Activated CD8-positive, alpha-beta memory T cell treated with anti-CD3 and anti-CD28 coated beads, Interleukin-2, amount 50 U/mL, for 24 hours (primary cell): Measurements from ENCODE around the gene CPAMD8.
"Not testable (repeated sequence)": the region's sequence is repeated elsewhere in the genome, so short reads cannot be mapped to it uniquely, and the experiment has no call there.

Experiments
- DNase-seq: peaks from one replicate; pipeline ENCODE4 v3.0.0-alpha.2; 2020; ENCODE audit errors: extremely low read depth

Gene CPAMD8

GRCh38 chr19:17001603-17002183, 24.9 kb downstream of the CPAMD8 start:
- DNase-seq, result peak; percentile 13

GRCh38 chr19:16998635-16999194, 27.9 kb downstream of the CPAMD8 start:
- no peak for DNase-seq

DNA sequence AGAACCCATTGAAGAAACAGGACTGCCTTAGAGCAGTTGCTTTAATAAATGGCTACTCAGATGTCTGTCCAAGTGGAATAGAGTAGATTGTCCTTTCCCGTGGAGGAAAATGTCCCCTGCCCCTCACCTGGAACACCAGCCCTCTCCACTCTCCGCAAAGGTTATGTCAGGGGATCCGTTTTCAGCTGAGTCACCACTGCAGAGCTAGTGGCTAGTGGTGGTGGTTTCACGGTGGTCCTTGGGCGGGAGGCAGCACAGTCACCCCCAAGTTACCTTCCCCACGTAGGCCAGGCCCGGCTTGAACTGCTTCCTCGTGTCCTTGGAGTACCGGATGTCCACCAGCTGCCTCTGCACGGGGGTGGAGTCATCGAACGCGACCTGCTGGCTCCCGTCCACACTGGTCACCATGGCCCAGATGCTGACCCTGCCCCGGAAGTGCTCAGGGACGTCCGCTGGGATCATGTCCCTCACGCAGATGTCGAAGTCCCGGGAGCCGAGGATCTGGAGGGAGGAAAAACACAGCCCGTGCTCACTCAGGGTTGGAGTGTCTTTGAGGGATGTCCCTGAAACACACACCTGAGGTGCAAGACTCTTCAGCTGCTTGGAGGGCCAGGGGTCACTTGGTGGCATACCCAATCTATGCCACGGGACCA, 29.6 kb downstream of the CPAMD8 start:
- not testable (repeated sequence) for DNase-seq

- no peak for DNase-seq
These were observed 37.9 kb downstream of the CPAMD8 start for GRCh38 chr19:16988661-16989060.

DNA sequence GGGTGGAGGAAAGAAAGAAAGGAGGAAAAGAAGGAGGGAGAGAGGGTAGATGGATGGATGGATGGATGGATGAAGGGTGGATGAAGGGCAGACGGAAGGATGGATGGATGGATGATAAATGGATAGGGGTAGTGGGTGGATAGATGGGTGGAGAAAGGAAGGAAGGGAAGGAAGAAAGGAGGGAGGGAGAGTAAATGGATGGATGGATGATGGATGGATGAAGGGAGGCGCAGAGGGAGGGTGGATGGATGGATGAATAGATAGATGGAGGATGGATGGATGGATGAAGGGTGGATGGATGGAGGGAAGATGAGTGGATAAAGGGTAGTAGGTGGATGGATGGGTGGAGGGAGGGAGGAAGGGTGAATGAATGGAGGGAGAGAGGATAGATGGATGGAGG, 41.2 kb downstream of the CPAMD8 start:
- DNase-seq, result no peak

DNA sequence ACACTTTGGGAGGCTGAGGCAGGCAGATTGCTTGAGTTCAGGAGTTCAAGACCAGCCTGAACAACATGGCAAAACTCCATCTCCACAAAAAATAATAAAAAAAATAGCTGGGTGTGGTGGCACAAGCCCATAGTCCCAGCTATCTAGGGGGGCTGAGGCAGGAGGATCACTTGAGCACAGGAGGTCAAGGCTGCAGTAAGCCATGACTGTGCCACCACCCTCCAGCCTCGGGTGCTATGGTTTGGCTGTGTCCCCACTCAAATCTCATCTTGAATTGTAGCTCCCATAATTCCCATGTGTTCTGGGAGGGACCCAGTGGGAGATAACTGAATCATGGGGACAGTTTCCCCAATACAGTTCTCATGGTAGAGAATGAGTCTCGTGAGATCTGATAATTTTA, 44.0 kb downstream of the CPAMD8 start:
- DNase-seq, result not testable (repeated sequence)

DNA sequence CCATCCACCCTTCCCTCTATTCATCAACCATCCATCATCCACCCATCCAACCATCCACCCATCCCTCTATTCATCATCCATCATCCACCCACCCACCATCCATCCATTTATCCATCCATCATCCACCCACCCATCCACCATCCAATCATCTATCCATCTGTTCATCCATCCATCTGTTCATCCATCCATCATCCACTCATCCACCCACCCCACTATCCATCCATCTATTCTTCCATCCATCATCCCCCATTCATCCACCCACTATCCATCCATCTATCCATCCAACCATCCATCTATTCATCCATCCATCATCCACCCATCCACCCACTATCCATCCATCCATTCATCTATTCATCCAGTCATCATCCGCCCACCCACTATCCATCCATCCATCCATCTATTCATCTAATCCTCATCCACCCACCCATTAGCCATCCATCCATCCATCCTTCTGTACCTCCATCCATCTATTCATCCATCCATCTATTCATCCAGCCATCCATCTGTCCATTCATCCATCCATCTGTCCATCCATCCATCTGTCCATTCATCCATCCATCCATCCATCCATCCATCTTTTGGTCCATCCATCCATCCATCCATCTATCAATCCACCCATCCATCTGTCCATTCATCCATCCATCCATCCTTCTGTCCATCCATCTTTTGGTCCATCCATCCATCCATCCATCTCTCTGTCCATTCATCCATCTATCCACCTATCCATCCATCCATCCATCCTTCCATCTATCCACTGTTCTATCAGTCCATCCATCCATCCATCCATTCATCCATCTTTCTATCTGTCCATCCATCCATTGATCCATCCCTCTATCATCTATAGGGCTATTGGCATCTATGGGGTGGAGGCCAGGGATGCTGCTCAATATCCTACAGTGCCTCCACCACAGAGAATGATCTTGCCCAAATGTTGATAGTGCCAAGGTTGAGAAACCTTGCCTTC, 47.5 kb downstream of the CPAMD8 start:
- no peak for DNase-seq

GRCh38 chr19:16978156-16978555, 48.5 kb downstream of the CPAMD8 start:
- DNase-seq, result no peak

DNA sequence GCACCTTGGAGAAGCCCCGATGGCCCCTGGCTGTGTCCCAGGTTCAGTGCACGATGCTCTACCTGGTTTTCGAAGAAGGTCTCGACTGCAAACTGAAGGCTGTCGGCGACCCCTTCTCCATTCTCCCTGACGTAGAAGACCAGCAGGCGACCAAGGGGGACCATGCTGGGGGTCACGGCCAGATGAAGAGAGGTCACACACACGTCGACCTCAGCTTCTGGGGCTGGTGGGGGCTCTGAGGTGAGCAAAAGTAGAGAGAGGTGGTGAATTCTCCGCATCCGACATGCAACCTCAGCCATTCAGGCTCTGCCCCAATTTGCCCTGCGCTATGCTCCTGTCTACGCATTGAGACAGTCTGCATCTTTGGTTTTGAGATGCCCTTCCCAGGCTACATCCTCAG, 49.3 kb downstream of the CPAMD8 start:
- DNase-seq, result no peak

- DNase-seq, result no peak
These were observed 50.2 kb downstream of the CPAMD8 start for GRCh38 chr19:16976446-16976845.

DNA sequence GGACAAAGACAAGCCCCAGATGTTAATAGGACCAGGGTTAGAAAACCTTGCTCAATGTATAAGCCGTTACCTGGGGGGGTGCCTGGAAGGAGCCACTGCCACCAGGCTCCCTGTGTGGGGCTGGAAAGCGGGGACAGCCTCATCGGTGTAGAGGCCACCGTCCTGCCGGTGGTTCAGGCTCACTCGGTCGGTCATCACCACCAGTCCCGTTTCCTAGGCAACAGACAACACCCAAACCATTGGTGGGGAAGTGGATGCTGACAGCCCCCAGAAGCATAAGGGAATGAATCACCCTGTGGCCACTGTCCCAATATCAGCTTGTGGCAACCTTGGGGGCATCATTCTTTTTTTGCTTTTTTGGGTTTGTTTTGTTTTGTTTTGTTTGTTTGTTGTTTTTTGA, 55.8 kb downstream of the CPAMD8 start:
- DNase-seq, result no peak

GRCh38 chr19:16969135-16969534, 57.5 kb downstream of the CPAMD8 start:
- DNase-seq, result no peak

GRCh38 chr19:16960996-16961822, 65.4 kb downstream of the CPAMD8 start:
- not testable (repeated sequence) for DNase-seq

DNA sequence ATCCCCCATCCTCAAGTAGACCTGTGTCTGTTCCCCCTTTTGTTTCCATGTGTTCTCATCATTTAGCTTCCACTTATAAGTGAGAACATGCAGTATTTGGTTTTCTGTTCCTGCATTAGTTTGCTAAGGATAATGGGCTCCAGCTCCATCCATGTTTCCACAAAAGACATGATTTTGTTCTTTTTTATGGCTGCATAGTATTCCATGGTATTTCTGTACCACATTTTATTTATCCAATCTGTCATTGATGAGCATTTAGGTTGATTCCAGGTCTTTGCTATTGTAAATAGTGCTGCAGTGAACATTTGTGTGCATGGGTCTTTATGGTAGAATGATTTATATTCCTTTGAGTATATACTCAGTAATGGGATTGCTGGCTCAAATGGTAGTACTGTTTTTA, 68.3 kb downstream of the CPAMD8 start:
- DNase-seq, result not testable (repeated sequence)

GRCh38 chr19:16957855-16958254, 68.8 kb downstream of the CPAMD8 start:
- DNase-seq, result no peak

GRCh38 chr19:16957151-16957701, 69.4 kb downstream of the CPAMD8 start:
- DNase-seq, result no peak

DNA sequence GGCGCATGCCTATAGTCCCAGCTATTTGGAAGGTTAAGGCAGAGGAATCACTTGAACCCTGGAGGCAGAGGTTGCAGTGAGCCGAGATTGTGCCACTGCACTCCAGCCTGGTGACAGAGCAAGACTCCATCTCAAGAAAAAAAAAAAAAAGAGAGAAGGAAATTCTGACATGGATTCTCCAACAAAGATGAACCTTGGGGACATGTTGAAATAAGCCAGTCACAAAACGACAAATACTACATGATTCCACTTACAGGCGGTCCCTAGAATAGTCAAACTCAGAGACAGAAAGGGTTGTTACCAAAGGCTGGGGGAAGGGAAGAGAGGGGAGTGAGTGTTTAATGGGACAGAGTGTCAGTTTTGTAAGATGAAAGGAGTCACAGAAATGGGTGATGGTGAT, 71.4 kb downstream of the CPAMD8 start:
- DNase-seq, result no peak

GRCh38 chr19:16952046-16952445, 74.6 kb downstream of the CPAMD8 start:
- DNase-seq, result no peak

DNA sequence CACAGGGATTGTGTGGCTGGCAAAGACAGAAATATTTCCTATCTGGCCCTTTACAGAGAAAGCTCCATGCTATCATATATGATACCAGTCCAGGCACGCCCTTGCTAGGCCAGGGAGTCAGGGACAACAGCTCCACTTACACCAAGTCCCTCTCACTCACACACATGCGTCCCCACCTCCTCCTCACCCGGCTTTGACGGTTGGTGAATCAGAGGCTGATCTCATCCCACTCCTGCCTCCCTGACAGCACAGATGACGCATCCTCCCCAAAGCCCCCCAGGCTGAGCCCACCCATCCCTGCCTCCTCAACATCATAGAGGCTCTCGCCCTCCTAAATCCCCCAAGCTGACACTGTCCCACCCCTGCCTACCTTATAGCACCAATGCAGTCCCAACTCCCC, 75.1 kb downstream of the CPAMD8 start:
- no peak for DNase-seq

DNA sequence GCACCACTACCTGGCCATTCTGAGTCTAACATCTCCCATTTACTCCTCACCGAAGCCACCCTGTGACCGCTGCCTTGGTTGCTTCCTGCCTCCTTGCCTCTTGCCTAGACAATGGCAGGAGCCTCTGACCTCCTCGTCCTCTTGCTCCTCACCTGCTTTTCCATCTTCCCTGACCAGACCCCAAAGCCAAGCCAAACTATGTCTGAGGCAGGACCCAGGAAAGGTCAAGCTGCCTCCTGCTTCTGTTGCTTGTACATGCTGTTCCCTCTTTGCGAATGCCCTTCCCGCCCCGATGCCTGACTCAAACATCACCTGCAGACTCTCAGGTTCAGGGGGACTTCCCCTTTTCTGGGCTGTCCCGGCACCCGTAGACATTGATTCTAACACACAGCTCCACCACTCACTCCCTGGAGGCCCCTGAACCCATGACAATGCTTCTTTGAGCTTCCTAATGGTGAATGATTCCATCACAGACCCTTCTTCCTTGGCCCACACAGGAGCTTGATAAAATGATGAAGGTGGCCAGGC, 77.0 kb downstream of the CPAMD8 start:
- no peak for DNase-seq
